HCT116 (cell line): ENCODE measurements around the gene KNSTRN. TPM values are rescaled to one million over a fixed set of nuclear protein-coding genes. Genes with fewer than 3 reads are reported as not detected.

Experiments used
- ATAC-seq: fragments of 200-7000 bp; cut with Tn5 transposase; 2 replicates; pipeline ENCODE4 v1.9.1; 2020; ENCODE audit warnings: mild to moderate bottlenecking, moderate library complexity
- BruUV-seq: library from RNA; stranded (reverse); fragments of 400-500 nt; replicated peaks from 2 replicates; lab custom pipeline; 2021; lab: Mats Ljungman, UMichigan
- CTCF ChIA-PET: fragments of 300-600 bp; sonication (Branson Sonifier 250); formaldehyde crosslinking; loops from one replicate; lab custom pipeline; 2021; ENCODE audit warnings: antibody characterized with exemption; lab: Charles Lee
- POLR2A ChIA-PET: fragments of 300-600, 350-600 bp; sonication (Branson Sonifier 250); formaldehyde crosslinking; loops from one replicate; lab custom pipeline; 2021; ENCODE audit warnings: antibody characterized with exemption; lab: Charles Lee
- RAD21 ChIA-PET, 2 experiments: fragments of 300-600 bp; sonication (Branson Sonifier 250); formaldehyde crosslinking; loops; one replicate each; lab custom pipeline; 2023; ENCODE audit warnings: low total read pairs in 2 of 2; ENCODE audit not compliant: uncharacterized antibody in 2 of 2, unreplicated experiment in 2 of 2, low non-redundant PET in 1 of 2; lab: Charles Lee
- DNase-seq: peaks from one replicate; pipeline ENCODE4 v3.0.0-alpha.2; 2010; ENCODE audit warnings: low read depth, low spot score
- H2AFZ ChIP-seq: fragments of 200-600 bp; shearing (Covaris generic), sonication (generic); 2 replicates; pipeline ENCODE4 v1.6.1; 2017; ENCODE audit warnings: low read depth, mixed run types, mixed read lengths, antibody characterized with exemption, low read length; ENCODE audit not compliant: poor library complexity, severe bottlenecking
- H3K27ac ChIP-seq: 2 replicates; pipeline ENCODE4 v1.5.1; 2012; ENCODE audit warnings: low read depth, low read length
- H3K27me3 ChIP-seq: fragments of 200-600 bp; sonication (generic); 2 replicates; pipeline ENCODE4 v1.6.1; 2016; ENCODE audit warnings: mixed run types, low read length, mixed read lengths; ENCODE audit not compliant: insufficient read depth
- H3K36me3 ChIP-seq, 2 experiments: fragments of 200-500 bp in 1 of 2; fragments of 200-600 bp in 1 of 2; sonication (Bioruptor generic) in 1 of 2; sonication (generic) in 1 of 2; 2 replicates each; pipeline versions ENCODE4 v1.5.1 to v1.6.1; 2014 to 2016; ENCODE audit warnings: low read length in 2 of 2, inconsistent platforms in 1 of 2, mixed read lengths in 1 of 2, mixed run types in 1 of 2; ENCODE audit not compliant: insufficient read depth in 2 of 2, control insufficient read depth in 1 of 2
- H3K4me1 ChIP-seq, 2 experiments: fragments of 200-600 bp in 1 of 2; sonication (generic) in 1 of 2; 2 replicates each; pipeline versions ENCODE4 v1.5.1 to v1.6.1; 2012 to 2017; ENCODE audit warnings: low read length in 2 of 2, inconsistent platforms in 1 of 2, mild to moderate bottlenecking in 1 of 2, mixed read lengths in 1 of 2, mixed run types in 1 of 2, moderate library complexity in 1 of 2; ENCODE audit not compliant: insufficient read depth in 2 of 2, control insufficient read depth in 1 of 2
- H3K4me2 ChIP-seq: fragments of 200-600 bp; sonication (generic); 2 replicates; pipeline ENCODE4 v1.6.1; 2017; ENCODE audit warnings: mixed run types, low read length, mixed read lengths
- H3K4me3 ChIP-seq, 2 experiments: fragments of 200-600 bp in 1 of 2; sonication (generic) in 1 of 2; replicated peaks in 1 of 2; 2 replicates each; pipeline ENCODE4 v1.5.1; 2011 to 2016; ENCODE audit warnings: low read length in 2 of 2, control low read depth in 1 of 2, low read depth in 1 of 2, mild to moderate bottlenecking in 1 of 2, mixed read lengths in 1 of 2, mixed run types in 1 of 2
- H3K79me2 ChIP-seq: fragments of 200-600 bp; sonication (generic); 2 replicates; pipeline ENCODE4 v1.6.1; 2017; ENCODE audit warnings: mild to moderate bottlenecking, mixed run types, low read length, moderate library complexity, mixed read lengths; ENCODE audit not compliant: insufficient read depth
- H3K9ac ChIP-seq: fragments of 200-600 bp; sonication (generic); 2 replicates; pipeline ENCODE4 v1.6.1; 2016; ENCODE audit warnings: low read length, mixed read lengths
- H3K9me2 ChIP-seq: fragments of 200-600 bp; sonication (generic), shearing (Covaris generic); 2 replicates; pipeline ENCODE4 v1.6.1; 2017; ENCODE audit warnings: mixed run types, mild to moderate bottlenecking, moderate library complexity; ENCODE audit not compliant: insufficient read depth
- H3K9me3 ChIP-seq, 2 experiments: fragments of 200-500 bp in 1 of 2; fragments of 200-600 bp in 1 of 2; sonication (Bioruptor generic) in 1 of 2; sonication (generic) in 1 of 2; 2 replicates each; pipeline ENCODE4 v1.6.1; 2014 to 2017; ENCODE audit warnings: low read length in 2 of 2, mixed read lengths in 2 of 2, inconsistent platforms in 1 of 2, low read depth in 1 of 2, mild to moderate bottlenecking in 1 of 2, mixed run types in 1 of 2, moderate library complexity in 1 of 2; ENCODE audit not compliant: control insufficient read depth in 1 of 2, insufficient read depth in 1 of 2
- H4K20me1 ChIP-seq: fragments of 200-600 bp; sonication (generic), shearing (Covaris generic); 2 replicates; pipeline ENCODE4 v1.6.1; 2017; ENCODE audit warnings: mixed run types, mild to moderate bottlenecking, moderate library complexity; ENCODE audit not compliant: insufficient read depth
- ATF3 ChIP-seq: IDR thresholded peaks from 2 replicates; pipeline ENCODE4 v1.6.1; 2012
- CBX3 ChIP-seq: IDR thresholded peaks from 2 replicates; pipeline ENCODE4 v1.6.1; 2012; ENCODE audit warnings: low read depth
- EGR1 ChIP-seq: IDR thresholded peaks from 2 replicates; pipeline ENCODE4 v1.6.1; 2012; ENCODE audit warnings: low read depth
- ELF1 ChIP-seq: IDR thresholded peaks from 2 replicates; pipeline ENCODE4 v1.6.1; 2012; ENCODE audit warnings: low read depth, borderline replicate concordance
- EZH2 ChIP-seq: fragments of 200-600 bp; sonication (generic); IDR thresholded peaks from 2 replicates; pipeline ENCODE4 v1.6.1; 2017; ENCODE audit warnings: antibody characterized with exemption, mixed run types
- EZH2phosphoT487 ChIP-seq: fragments of 200-600 bp; IDR thresholded peaks from 2 replicates; pipeline ENCODE4 v1.6.1; 2018; ENCODE audit warnings: antibody characterized with exemption, borderline replicate concordance
- FOSL1 ChIP-seq: IDR thresholded peaks from 2 replicates; pipeline ENCODE4 v1.6.1; 2012; ENCODE audit warnings: low read depth
- JUND ChIP-seq: IDR thresholded peaks from 2 replicates; pipeline ENCODE4 v1.6.1; 2012
- POLR2AphosphoS5 ChIP-seq: IDR thresholded peaks from 2 replicates; pipeline ENCODE4 v1.6.1; 2011; ENCODE audit warnings: mild to moderate bottlenecking, low read depth, low read length, moderate library complexity
- RAD21 ChIP-seq: IDR thresholded peaks from 2 replicates; pipeline ENCODE4 v1.6.1; 2012; ENCODE audit warnings: low read depth, mild to moderate bottlenecking
- REST ChIP-seq: IDR thresholded peaks from 2 replicates; pipeline ENCODE4 v1.6.1; 2012; ENCODE audit warnings: low read depth
- SIN3A ChIP-seq: IDR thresholded peaks from 2 replicates; pipeline ENCODE4 v1.6.1; 2012; ENCODE audit warnings: low read depth
- SP1 ChIP-seq: IDR thresholded peaks from 2 replicates; pipeline ENCODE4 v1.6.1; 2012; ENCODE audit warnings: low read depth
- SRF ChIP-seq: IDR thresholded peaks from 2 replicates; pipeline ENCODE4 v1.6.1; 2012; ENCODE audit warnings: low read depth
- TCF7L2 ChIP-seq: IDR thresholded peaks from 2 replicates; pipeline ENCODE4 v1.7.0; 2011; ENCODE audit warnings: borderline replicate concordance, inconsistent platforms; ENCODE audit not compliant: insufficient read depth, insufficient read length; ENCODE audit errors: extremely low read depth
- YY1 ChIP-seq: IDR thresholded peaks from 2 replicates; pipeline ENCODE4 v1.6.1; 2011; ENCODE audit warnings: low read length, low read depth, moderate library complexity, mild to moderate bottlenecking; ENCODE audit not compliant: insufficient replicate concordance; ENCODE audit errors: extremely low read depth
- ZFX ChIP-seq: fragments of 450-650 bp; IDR thresholded peaks from 2 replicates; pipeline ENCODE4 v1.6.1; 2017
- intact Hi-C: fragments of 100-400 bp; cut with micrococcal nuclease; formaldehyde crosslinking; loops from 2 replicates; pipeline ENCODE4 v1.10.0; 2022
- total RNA-seq: library from RNA; stranded (reverse); gene quantifications from one replicate; pipeline ENCODE4 v1.2.1, GENCODE V29; 2021; ENCODE audit not compliant: unreplicated experiment

Gene KNSTRN
- total RNA-seq, 1 experiment from 2014 or later: 84.1 TPM

DNA sequence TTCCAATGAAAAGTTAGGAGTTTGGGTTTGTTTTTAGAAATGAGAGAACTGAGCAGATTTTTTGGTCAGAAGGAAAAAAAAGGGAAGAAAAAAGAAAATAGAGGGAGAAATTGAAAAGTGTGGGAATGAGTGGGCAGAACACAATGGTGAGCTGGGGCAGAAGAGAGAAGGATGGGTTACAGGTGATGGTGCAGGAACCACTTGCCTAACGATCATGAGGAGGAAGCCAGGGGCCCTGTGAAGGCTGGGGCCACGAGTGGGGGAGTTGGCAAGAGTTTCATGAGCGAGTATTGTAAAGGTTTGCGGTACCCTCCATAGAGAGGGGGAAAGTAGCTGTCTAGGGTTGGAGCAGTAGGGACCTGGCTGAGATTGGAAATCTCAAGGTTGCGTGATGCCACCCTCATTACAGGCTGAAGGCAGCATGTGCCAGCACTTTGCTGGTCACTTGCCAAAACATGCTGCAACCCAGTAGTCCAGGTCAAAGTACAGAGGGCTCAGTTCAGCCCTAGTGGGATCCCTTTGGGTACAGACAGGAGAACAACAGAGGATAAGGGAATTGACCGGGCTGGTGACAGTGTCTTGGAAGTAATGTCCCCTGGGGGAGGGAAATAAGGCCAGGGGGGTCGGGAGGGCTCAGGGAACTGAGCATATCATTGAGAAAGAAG, 29.7 kb downstream of the KNSTRN start:
- no peak for ATAC-seq
- ChIA-PET POLR2A (no interaction called here), RAD21 (no interaction called here), CTCF (no interaction called here)
- DNase-seq: no peak
- Histone ChIP-seq H3K4me1 (no peaks in the 10 kb centered on the region), H2AFZ (no peak overlapping the region), H3K9me2 (no peaks in the 10 kb centered on the region), H3K9me3 (no peaks in the 10 kb centered on the region), H3K27ac (no peak overlapping the region), H3K9ac (no peak overlapping the region), H4K20me1 (no peaks in the 10 kb centered on the region), H3K4me2 (no peak overlapping the region), H3K27me3 (no peaks in the 10 kb centered on the region), H3K36me3 (peaks cover 48 to 56% of the 10 kb centered on the region in 2 experiments), H3K4me3 (no peak overlapping the region), H3K79me2 (peaks cover 13% of the 10 kb centered on the region; the same call in 1 of the 2 replicates)
- no TSS peak for BruUV-seq
- intact Hi-C loops: no loop called here
- no peak for TF ChIP-seq YY1
- no peak for TF ChIP-seq SP1
- TF ChIP-seq RAD21: no peak
- TF ChIP-seq REST: no peak
- TF ChIP-seq ATF3: no peak
- no peak for TF ChIP-seq JUND
- no peak for TF ChIP-seq SRF
- TF ChIP-seq TCF7L2: no peak
- TF ChIP-seq EZH2: no peak
- no peak for TF ChIP-seq CBX3
- TF ChIP-seq ZFX: no peak
- no peak for TF ChIP-seq EGR1
- TF ChIP-seq EZH2phosphoT487: no peak
- TF ChIP-seq POLR2AphosphoS5: no peak
- no peak for TF ChIP-seq FOSL1
- no peak for TF ChIP-seq ELF1
- no peak for TF ChIP-seq SIN3A
